NCI-H146 (cell line): ENCODE data around the gene RPRD1A.
A peak's percentile ranks its signal among the peaks of the same experiment; 100 is the strongest.
"Not testable (repeated sequence)": the region's sequence is repeated elsewhere in the genome, so short reads cannot be mapped to it uniquely, and the experiment has no call there.

Source experiments
- DNase-seq: peaks from one replicate; lab custom pipeline; 2025; lab: John Stamatoyannopoulos, UW

Gene RPRD1A

GRCh38 chr18:36031903-36032302 lies 35.5 kb downstream of the RPRD1A start:
- DNase-seq: no peak

- DNase-seq: no peak
Observed at GRCh38 chr18:36031407-36031806, 36.0 kb downstream of the RPRD1A start.

- peak; percentile 18 for DNase-seq
Observed at GRCh38 chr18:36028859-36029258, 38.5 kb downstream of the RPRD1A start.

- no peak for DNase-seq
Observed at GRCh38 chr18:36025025-36025424, 42.3 kb downstream of the RPRD1A start.

GRCh38 chr18:36024241-36024640 lies 43.1 kb downstream of the RPRD1A start:
- DNase-seq: not testable (repeated sequence)

- no peak for DNase-seq
Observed at GRCh38 chr18:36023336-36023735, 44.0 kb downstream of the RPRD1A start.

GRCh38 chr18:36020174-36020711 lies 47.1 kb downstream of the RPRD1A start:
- no peak for DNase-seq

- DNase-seq: no peak
Observed at GRCh38 chr18:36017232-36017631, 50.1 kb downstream of the RPRD1A start.

- DNase-seq: no peak
Observed at GRCh38 chr18:36015629-36016028, 51.7 kb downstream of the RPRD1A start.

- no peak for DNase-seq
Observed at GRCh38 chr18:36012891-36013290, 54.5 kb downstream of the RPRD1A start.

GRCh38 chr18:36009214-36009613 lies 58.1 kb downstream of the RPRD1A start:
- no peak for DNase-seq

GRCh38 chr18:36006997-36007396 lies 60.4 kb downstream of the RPRD1A start:
- no peak for DNase-seq

- no peak for DNase-seq
Observed at GRCh38 chr18:35999925-36000324, 67.4 kb downstream of the RPRD1A start.

- no peak for DNase-seq
Observed at GRCh38 chr18:35998967-35999366, 68.4 kb downstream of the RPRD1A start.

GRCh38 chr18:35993013-35993412 lies 74.3 kb downstream of the RPRD1A start:
- no peak for DNase-seq

GRCh38 chr18:35991696-35992095 lies 75.7 kb downstream of the RPRD1A start:
- DNase-seq: no peak

- no peak for DNase-seq
Observed at GRCh38 chr18:35983818-35984217, 83.5 kb downstream of the RPRD1A start.

GRCh38 chr18:35983147-35983546 lies 84.2 kb downstream of the RPRD1A start:
- DNase-seq: no peak

GRCh38 chr18:35982409-35983114 lies 84.8 kb downstream of the RPRD1A start:
- no peak for DNase-seq

GRCh38 chr18:35979112-35979511 lies 88.2 kb downstream of the RPRD1A start:
- DNase-seq: no peak

GRCh38 chr18:35974181-35974580 lies 93.2 kb downstream of the RPRD1A start:
- no peak for DNase-seq

GRCh38 chr18:35973650-35974049 lies 93.7 kb downstream of the RPRD1A start:
- no peak for DNase-seq

GRCh38 chr18:35972197-35973000 lies 95.0 kb downstream of the RPRD1A start, which contains the start of gene RMP24:
Gene RMP24 (plus strand): TSS chr18:35972679.
- DNase-seq: peak; percentile 98
